BLaER1 (cell line): ENCODE data around the gene RFC5.
A peak's percentile ranks its signal among the peaks of the same experiment; 100 is the strongest.
"Not testable (repeated sequence)": the region's sequence is repeated elsewhere in the genome, so short reads cannot be mapped to it uniquely, and the experiment has no call there.

ENCODE experiments used
- H3K27ac ChIP-seq: shearing (Covaris generic); formaldehyde crosslinking; 2 replicates; pipeline ENCODE4 v1.8.1; 2022
- H3K27me3 ChIP-seq: shearing (Covaris generic); formaldehyde crosslinking; 2 replicates; pipeline ENCODE4 v1.8.1; 2022
- H3K36me3 ChIP-seq: shearing (Covaris generic); formaldehyde crosslinking; 2 replicates; pipeline ENCODE4 v1.8.1; 2022
- H3K4me1 ChIP-seq: shearing (Covaris generic); formaldehyde crosslinking; 2 replicates; pipeline ENCODE4 v1.8.1; 2022
- H3K4me2 ChIP-seq: shearing (Covaris generic); formaldehyde crosslinking; 2 replicates; pipeline ENCODE4 v1.8.1; 2022
- H3K4me3 ChIP-seq: shearing (Covaris generic); formaldehyde crosslinking; 2 replicates; pipeline ENCODE4 v1.8.1; 2022
- H3K9ac ChIP-seq: shearing (Covaris generic); formaldehyde crosslinking; 2 replicates; pipeline ENCODE4 v1.8.1; 2022
- H3K9me3 ChIP-seq: shearing (Covaris generic); formaldehyde crosslinking; 2 replicates; pipeline ENCODE4 v1.8.1; 2022
- H4K20me1 ChIP-seq: shearing (Covaris generic); formaldehyde crosslinking; 2 replicates; pipeline ENCODE4 v1.8.1; 2022
- Cebpa-rat ChIP-seq: shearing (Covaris generic); IDR thresholded peaks from 2 replicates; pipeline ENCODE4 v1.8.1; 2022

The RFC5 gene

DNA sequence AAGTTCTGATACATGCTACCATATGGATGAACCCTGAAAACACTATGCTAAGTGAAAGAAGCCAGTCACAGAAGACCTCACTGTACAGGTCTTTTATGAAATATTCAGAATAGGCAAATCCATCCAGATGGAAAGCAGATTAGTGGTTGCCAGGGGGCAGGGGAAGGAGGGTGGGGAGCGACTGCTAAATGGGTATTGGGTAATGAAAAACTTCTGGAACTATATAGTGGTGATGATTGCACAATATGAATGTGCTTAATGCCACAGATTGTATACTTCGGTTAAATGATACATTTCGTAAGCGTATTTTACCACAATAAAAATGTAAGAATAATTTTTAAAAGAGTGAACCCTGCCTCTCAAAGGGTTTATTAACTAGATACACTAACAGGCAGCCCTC is 35.9 kb upstream of the RFC5 start:
- TF ChIP-seq Cebpa-rat: peak; percentile 24; the same call in 1 of the 2 replicates
- peaks cover 15% of the 10 kb centered on the region for H3K4me1 ChIP-seq
- H3K4me2 ChIP-seq: no peak overlapping the region
- H3K27me3 ChIP-seq: no peaks in the 10 kb centered on the region
- H4K20me1 ChIP-seq: no peaks in the 10 kb centered on the region
- no peak overlapping the region for H3K9ac ChIP-seq
- no peak overlapping the region for H3K27ac ChIP-seq
- no peaks in the 10 kb centered on the region for H3K36me3 ChIP-seq
- no peaks in the 10 kb centered on the region for H3K9me3 ChIP-seq
- H3K4me3 ChIP-seq: no peak overlapping the region

DNA sequence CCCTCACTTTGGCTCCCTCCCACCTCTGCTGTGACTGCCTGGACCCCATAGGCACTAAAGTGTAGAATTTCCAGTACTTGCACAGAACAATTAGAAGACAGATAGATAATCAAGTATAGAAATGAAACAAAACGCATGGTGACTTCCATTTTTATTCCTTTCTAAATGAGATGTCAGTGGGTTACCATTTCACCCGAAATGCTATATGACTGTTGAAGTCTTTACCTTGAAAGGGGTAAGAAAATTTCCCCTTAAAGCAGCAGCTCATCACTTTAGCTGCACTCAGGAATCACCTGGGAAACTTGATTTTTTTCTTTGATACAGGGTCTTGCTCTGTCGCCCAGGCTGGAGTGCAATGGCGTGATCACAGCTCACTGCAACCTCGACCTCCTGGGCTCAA is 35.2 kb upstream of the RFC5 start:
- no peaks in the 10 kb centered on the region for H3K9me3 ChIP-seq
- H3K4me3 ChIP-seq: no peak overlapping the region
- no peak overlapping the region for H3K9ac ChIP-seq
- H3K4me1 ChIP-seq: peaks cover 21% of the 10 kb centered on the region
- H4K20me1 ChIP-seq: no peaks in the 10 kb centered on the region
- no peak overlapping the region for H3K4me2 ChIP-seq
- H3K27ac ChIP-seq: no peak overlapping the region
- H3K36me3 ChIP-seq: no peaks in the 10 kb centered on the region
- no peak for TF ChIP-seq Cebpa-rat
- no peaks in the 10 kb centered on the region for H3K27me3 ChIP-seq

DNA sequence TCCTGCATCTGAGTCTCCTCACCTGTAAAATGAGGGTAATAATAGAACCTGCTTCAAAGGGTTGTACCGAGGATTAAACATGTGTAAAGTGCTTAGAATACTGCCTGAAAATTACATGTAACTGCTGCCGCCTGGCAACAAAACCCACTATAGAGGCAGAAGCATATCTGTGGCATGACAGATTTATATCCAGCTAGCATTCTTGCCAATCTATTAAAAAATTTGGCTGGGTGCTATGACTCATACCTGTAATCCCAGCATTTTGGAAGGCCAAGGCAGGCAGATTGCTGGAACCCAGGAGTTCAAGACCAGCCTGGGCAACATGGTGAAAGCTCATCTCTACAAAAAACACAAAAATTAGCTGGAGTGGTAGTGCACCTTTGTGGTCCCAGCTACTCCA is 31.3 kb upstream of the RFC5 start:
- no peaks in the 10 kb centered on the region for H3K9me3 ChIP-seq
- TF ChIP-seq Cebpa-rat: no peak
- H3K27me3 ChIP-seq: no peaks in the 10 kb centered on the region
- no peak overlapping the region for H3K4me2 ChIP-seq
- no peak overlapping the region for H3K9ac ChIP-seq
- H3K27ac ChIP-seq: no peak overlapping the region
- no peaks in the 10 kb centered on the region for H4K20me1 ChIP-seq
- peaks cover 29% of the 10 kb centered on the region for H3K4me1 ChIP-seq
- H3K36me3 ChIP-seq: no peaks in the 10 kb centered on the region
- no peak overlapping the region for H3K4me3 ChIP-seq

DNA sequence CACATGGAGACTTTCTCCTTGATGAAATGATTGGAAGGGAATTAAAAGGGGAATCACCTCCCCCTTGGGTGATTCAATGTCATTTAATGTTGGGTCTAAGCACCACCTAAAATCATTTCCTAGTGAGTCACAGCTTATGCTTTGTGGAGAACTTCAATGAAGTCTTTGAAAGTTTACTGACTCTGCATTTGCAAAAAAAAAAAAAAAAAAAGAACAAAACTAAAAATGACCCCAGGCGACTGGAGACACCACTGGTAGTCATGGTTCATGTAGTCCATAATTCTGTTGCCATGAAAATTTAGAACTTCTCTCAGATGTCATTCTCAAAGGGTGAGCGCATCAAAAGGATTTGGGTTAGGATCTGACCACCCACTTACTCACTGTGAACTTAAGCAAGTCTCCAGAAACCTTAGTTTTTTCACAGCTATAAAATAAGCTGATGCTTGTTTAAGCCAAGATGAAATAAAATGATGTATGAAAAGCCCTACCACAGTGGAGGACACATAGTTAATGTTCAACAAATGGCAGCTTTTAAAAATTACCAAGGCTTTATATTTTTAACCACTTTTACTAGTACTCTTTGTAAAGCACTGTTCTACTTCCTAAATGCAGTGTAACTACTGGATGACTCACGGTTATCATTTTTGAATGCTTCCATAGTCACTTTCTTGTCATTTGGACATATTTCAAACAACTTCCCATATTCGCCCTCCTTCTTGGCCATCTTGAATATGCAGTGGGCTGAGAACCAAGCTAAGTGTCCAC is 29.6 kb upstream of the RFC5 start:
- Histone ChIP-seq H3K36me3 (no peaks in the 10 kb centered on the region), H3K4me2 (peak overlapping the region; percentile 28), H3K9me3 (no peaks in the 10 kb centered on the region), H3K27me3 (no peaks in the 10 kb centered on the region), H3K4me3 (no peak overlapping the region), H3K4me1 (peaks cover 29% of the 10 kb centered on the region), H3K27ac (no peak overlapping the region), H4K20me1 (no peaks in the 10 kb centered on the region), H3K9ac (no peak overlapping the region)
- TF ChIP-seq Cebpa-rat: no peak

DNA sequence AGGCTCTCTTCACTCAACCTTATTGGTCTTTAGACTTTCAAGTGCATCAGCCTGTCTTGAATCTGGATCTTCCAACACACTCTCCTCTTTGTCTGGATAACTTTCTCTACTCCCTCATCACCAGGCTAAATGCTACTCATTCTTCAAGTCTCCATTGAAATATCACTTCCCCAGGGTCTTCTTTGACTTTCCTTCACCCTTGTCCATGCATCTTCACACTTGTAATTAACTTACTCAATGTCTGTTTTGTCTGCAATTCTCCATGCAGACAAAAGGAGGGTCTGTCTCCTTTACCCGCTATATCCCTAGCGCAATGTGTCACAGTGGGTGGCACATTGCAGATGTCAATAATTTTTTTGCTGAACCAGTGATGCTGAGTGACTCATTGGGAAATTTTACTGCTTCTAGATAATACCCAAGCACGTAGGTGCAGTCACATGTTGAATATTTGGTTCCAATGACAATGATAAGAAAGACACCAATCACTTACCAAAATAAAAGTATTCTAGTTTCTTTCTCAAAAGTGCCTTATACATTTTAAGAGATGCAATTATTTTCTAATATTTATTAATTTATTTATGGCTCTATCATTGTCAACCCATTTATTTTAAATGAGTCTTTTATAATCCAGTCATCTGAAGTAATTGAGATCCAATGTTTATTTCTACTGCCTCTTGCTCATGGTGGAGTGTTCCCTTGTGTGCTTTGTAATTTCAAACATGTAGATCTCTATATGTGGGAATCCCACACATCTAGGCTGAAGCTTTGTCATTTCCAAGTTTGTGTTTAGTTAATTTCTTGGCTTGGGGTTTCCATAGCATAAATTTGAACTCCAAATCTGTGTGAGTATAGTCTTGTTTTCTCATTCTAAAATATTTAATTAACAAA is 21.7 kb upstream of the RFC5 start:
- Histone ChIP-seq H3K36me3 (no peaks in the 10 kb centered on the region), H3K4me2 (no peak overlapping the region), H3K27me3 (no peaks in the 10 kb centered on the region), H3K27ac (no peak overlapping the region), H4K20me1 (no peaks in the 10 kb centered on the region), H3K4me1 (no peaks in the 10 kb centered on the region), H3K9ac (no peak overlapping the region), H3K4me3 (no peak overlapping the region), H3K9me3 (peaks cover 4% of the 10 kb centered on the region)
- no peak for TF ChIP-seq Cebpa-rat

DNA sequence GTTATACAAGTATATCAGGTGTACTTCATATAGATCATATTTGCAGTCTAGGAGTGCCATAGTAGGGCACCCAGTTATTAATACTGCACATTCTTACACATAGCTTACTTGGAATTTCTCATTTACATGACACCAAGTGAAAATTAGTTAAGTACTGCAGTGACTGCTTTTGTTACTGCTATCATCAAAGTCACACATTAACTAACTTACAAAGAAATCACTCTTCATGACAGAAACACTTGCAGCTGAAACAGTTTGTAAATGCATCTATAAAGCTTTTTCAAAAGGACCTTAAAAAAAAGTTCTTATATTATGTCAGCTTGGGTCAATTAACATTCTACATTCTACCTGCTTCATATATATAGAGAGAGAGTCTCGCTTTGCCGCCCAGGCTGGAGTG is 17.8 kb upstream of the RFC5 start:
- H3K9ac ChIP-seq: no peak overlapping the region
- no peaks in the 10 kb centered on the region for H4K20me1 ChIP-seq
- H3K9me3 ChIP-seq: peaks cover 11% of the 10 kb centered on the region
- H3K4me2 ChIP-seq: no peak overlapping the region
- no peak for TF ChIP-seq Cebpa-rat
- no peak overlapping the region for H3K4me3 ChIP-seq
- H3K27me3 ChIP-seq: no peaks in the 10 kb centered on the region
- H3K4me1 ChIP-seq: no peaks in the 10 kb centered on the region
- H3K36me3 ChIP-seq: no peaks in the 10 kb centered on the region
- H3K27ac ChIP-seq: no peak overlapping the region

DNA sequence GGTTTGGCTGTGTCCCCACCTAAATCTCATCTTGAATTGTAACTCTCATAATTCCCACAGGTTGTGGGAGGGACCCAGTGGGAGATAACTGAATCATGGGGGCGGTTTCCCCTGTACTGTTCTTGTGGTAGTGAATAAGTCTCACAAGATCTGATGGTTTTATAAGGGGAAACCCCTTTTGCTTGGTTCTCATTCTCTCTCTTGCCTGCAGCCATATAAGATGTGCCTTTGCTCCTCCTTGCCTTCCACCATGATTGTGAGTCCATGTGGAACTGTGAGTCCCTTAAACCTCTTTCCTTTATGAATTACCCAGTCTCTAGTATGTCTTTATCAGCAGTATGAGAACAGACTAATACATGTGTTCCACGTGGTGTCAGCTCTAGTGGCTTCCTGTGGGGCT is 16.7 kb upstream of the RFC5 start:
- not testable (repeated sequence) for H3K27ac ChIP-seq, H3K36me3 ChIP-seq, H3K4me1 ChIP-seq, H3K4me2 ChIP-seq, H3K27me3 ChIP-seq, H3K4me3 ChIP-seq, H4K20me1 ChIP-seq, H3K9ac ChIP-seq
- peaks cover 11% of the 10 kb centered on the region for H3K9me3 ChIP-seq

DNA sequence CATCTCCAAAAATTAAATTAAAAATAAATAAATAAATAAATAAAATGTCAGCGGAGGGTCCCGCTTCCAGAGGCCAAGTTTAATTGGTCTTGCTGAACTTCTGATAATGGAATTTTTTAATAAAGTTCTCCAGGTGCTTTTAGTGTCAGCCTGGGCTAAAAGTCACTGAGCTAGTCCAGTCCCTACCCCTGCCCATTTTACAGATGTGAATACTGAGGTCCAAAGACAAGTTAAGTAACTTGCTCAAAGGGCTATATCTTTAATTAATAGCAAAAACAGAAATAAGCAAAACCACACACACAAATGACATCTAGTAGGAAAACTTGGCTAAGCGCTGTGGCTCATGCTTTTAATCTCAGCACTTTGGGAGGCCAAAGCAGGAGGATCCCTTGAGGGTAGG is 5.6 kb upstream of the RFC5 start:
- Histone ChIP-seq H3K9ac (no peak overlapping the region), H3K36me3 (no peaks in the 10 kb centered on the region), H3K27me3 (no peaks in the 10 kb centered on the region), H3K4me1 (peaks cover under 1% of the 10 kb centered on the region; the same call in 1 of the 2 replicates), H3K9me3 (0 out of 2 replicates have a peak, but pooled peaks cover 8% of the 10 kb centered on the region), H3K4me3 (no peak overlapping the region), H4K20me1 (no peaks in the 10 kb centered on the region), H3K27ac (no peak overlapping the region), H3K4me2 (no peak overlapping the region)
- no peak for TF ChIP-seq Cebpa-rat

DNA sequence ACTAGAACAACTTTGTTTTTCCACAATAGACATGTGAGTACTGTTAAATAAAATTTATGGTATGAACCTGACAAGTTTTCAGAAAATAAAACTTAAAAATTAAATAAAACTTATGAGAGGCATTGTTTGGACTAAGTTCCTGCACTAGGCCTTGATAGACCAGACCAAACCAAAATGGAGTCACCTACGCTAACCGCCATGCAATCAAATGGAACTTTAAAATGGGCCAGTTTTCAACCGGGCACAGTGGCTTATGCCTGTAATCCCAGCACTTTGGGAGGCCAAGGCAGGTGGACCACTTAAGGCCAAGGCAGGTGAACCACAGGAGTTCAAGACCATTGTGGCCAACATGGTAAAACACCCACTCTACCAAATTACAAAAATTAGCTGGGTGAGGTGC is 5.1 kb upstream of the RFC5 start:
- Histone ChIP-seq H3K4me3 (no peak overlapping the region), H4K20me1 (no peaks in the 10 kb centered on the region), H3K9me3 (0 out of 2 replicates have a peak, but pooled peaks cover 8% of the 10 kb centered on the region), H3K9ac (no peak overlapping the region), H3K4me2 (no peak overlapping the region), H3K36me3 (no peaks in the 10 kb centered on the region), H3K27ac (no peak overlapping the region), H3K4me1 (peaks cover 5% of the 10 kb centered on the region), H3K27me3 (no peaks in the 10 kb centered on the region)
- no peak for TF ChIP-seq Cebpa-rat

DNA sequence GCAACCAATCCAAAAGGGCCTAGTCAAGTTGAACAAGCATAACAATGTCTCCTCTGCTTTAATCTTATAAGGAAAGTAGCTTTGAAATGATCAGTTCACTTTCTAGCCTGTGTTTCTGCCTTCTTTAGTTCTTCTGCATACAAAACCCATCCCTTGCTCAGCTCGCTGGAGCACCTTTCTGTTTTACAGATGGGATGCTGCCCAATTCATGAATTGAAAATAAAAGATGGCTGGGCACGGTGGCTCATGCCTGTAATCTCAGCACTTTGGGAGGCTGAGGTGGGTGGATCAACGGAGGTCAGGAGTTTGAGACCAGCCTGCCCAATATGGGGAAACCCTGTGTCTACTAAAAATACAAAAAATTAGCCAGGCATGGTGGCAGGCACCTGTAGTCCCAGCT is 4.5 kb upstream of the RFC5 start:
- H4K20me1 ChIP-seq: no peaks in the 10 kb centered on the region

More for the DNA sequence above, 4.5 kb upstream of the RFC5 start:
- Histone ChIP-seq H3K27ac (no peak overlapping the region), H3K9me3 (0 out of 2 replicates have a peak, but pooled peaks cover 8% of the 10 kb centered on the region), H3K4me2 (no peak overlapping the region), H3K9ac (no peak overlapping the region), H3K36me3 (no peaks in the 10 kb centered on the region), H3K4me3 (no peak overlapping the region), H3K27me3 (no peaks in the 10 kb centered on the region), H3K4me1 (peaks cover 5% of the 10 kb centered on the region)
- no peak for TF ChIP-seq Cebpa-rat
